SKM-1 (cell line): Measurements from ENCODE around the gene RNF123.

Experiments
- DNase-seq: peaks from one replicate; lab custom pipeline; 2025; ENCODE audit not compliant: unreplicated experiment; lab: John Stamatoyannopoulos, UW

RNF123 gene

GRCh38 chr3:49658711-49659110 lies 30.6 kb upstream of the RNF123 start:
- no peak for DNase-seq

GRCh38 chr3:49659756-49660155 lies 29.6 kb upstream of the RNF123 start:
- no peak for DNase-seq

- DNase-seq = no peak
Observed at GRCh38 chr3:49661281-49661680, 28.1 kb upstream of the RNF123 start.

GRCh38 chr3:49662021-49662420 lies 27.3 kb upstream of the RNF123 start:
- no peak for DNase-seq

GRCh38 chr3:49662720-49663413 lies 26.5 kb upstream of the RNF123 start:
- no peak for DNase-seq

- DNase-seq = no peak
Observed at GRCh38 chr3:49663831-49664230, 25.5 kb upstream of the RNF123 start.

- DNase-seq = no peak
Observed at GRCh38 chr3:49664300-49664699, 25.1 kb upstream of the RNF123 start.

GRCh38 chr3:49665822-49666519 lies 23.4 kb upstream of the RNF123 start:
- no peak for DNase-seq

GRCh38 chr3:49666592-49666991 lies 22.8 kb upstream of the RNF123 start:
- no peak for DNase-seq

- DNase-seq = no peak
Observed at GRCh38 chr3:49667701-49668413, 21.5 kb upstream of the RNF123 start.

GRCh38 chr3:49668414-49668797 lies 21.0 kb upstream of the RNF123 start:
- DNase-seq = no peak

GRCh38 chr3:49668861-49669260 lies 20.5 kb upstream of the RNF123 start:
- DNase-seq = no peak

- DNase-seq = no peak
Observed at GRCh38 chr3:49669352-49669751, 20.0 kb upstream of the RNF123 start.

GRCh38 chr3:49670940-49671290 lies 18.4 kb upstream of the RNF123 start:
- no peak for DNase-seq

GRCh38 chr3:49671291-49672288 lies 17.8 kb upstream of the RNF123 start:
- DNase-seq = no peak

- no peak for DNase-seq
Observed at GRCh38 chr3:49673121-49673714, 16.1 kb upstream of the RNF123 start.

GRCh38 chr3:49673715-49674496 lies 15.5 kb upstream of the RNF123 start, which contains the start of gene APEH:
TSS of gene APEH (plus strand) at chr3:49674351. CDS start at chr3:49674402, 51 bp downstream.
- no peak for DNase-seq

GRCh38 chr3:49674497-49674983 lies 14.8 kb upstream of the RNF123 start:
- DNase-seq = no peak

GRCh38 chr3:49675912-49676311 lies 13.4 kb upstream of the RNF123 start:
- no peak for DNase-seq
